Measurements from ENCODE around the gene MYRIP. TPM values are rescaled to one million over a fixed set of nuclear protein-coding genes. Genes with fewer than 3 reads are reported as not detected.

The MYRIP gene
- total and polyA plus RNA-seq, 4 donors = 0.98 to 11.7 (median 6.8) TPM

DNA sequence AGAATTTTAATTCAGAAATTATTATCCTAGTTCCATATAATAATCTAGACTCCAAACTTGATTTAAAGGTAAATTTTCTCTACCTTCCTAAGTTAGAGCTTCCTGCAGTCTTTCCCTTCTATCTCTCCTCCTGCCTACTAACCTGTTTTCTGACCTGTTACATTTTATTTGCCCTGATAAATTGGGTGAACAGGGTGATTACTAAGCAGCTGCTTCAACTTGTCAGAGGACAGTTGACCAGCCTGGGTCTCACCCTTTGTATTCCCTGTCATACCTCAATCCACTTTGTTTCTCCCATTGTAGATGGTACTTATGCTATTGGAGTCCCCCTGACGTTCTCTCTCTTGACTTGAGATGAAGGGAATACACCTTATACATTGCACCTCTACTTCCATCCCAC lies 28.4 kb upstream of the MYRIP start:
- 68% methylated on average over 1 of the region's 1 CpG for WGBS
- H3K27me3 ChIP-seq (ENCODE audit: control insufficient read depth in 4 of 4, insufficient read depth in 4 of 4, low read length in 3 of 4) = no peaks in the 10 kb centered on the region
- no peak for DNase-seq (ENCODE audit: low spot score)
- no peaks in the 10 kb centered on the region for H3K9me3 ChIP-seq (ENCODE audit: control insufficient read depth in 4 of 4, low read length in 3 of 4)
- no peaks in the 10 kb centered on the region for H3K36me3 ChIP-seq (ENCODE audit: control insufficient read depth in 4 of 4, insufficient read depth in 3 of 4, low read depth in 1 of 4, low read length in 3 of 4)
- H3K27ac ChIP-seq (ENCODE audit: low read depth in 1 of 2, low read length in 2 of 2) = peak overlapping the region; percentile 25 to 36
- H3K4me1 ChIP-seq (ENCODE audit: control insufficient read depth in 4 of 4, insufficient read depth in 4 of 4, low read length in 3 of 4) = peaks cover 8 to 35% (median 24%) of the 10 kb centered on the region in 4 donors
- TF ChIP-seq RAD21 (IDR thresholded peaks at IDR 0.05) (no peak), SP1 (IDR thresholded peaks at IDR 0.05) (no peak), CTCF (IDR thresholded peaks at IDR 0.05; ENCODE audit: low read depth, low read length, missing input control) (no peak), RXRA (IDR thresholded peaks at IDR 0.05) (no peak), FOXA2 (IDR thresholded peaks at IDR 0.05) (no peak), NR2F2 (IDR thresholded peaks at IDR 0.05) (no peak), JUND (IDR thresholded peaks at IDR 0.05) (no peak), HNF4A (conservative IDR thresholded peaks at IDR 0.05) (no peak), HNF4G (IDR thresholded peaks at IDR 0.05) (no peak), YY1 (IDR thresholded peaks at IDR 0.05) (no peak), GABPA (IDR thresholded peaks at IDR 0.05 in 1 of 2, conservative IDR thresholded peaks at IDR 0.05 in 1 of 2) (no peak), TAF1 (conservative IDR thresholded peaks at IDR 0.05) (no peak), FOXA1 (IDR thresholded peaks at IDR 0.05) (no peak), ZBTB33 (IDR thresholded peaks at IDR 0.05) (no peak), MAX (IDR thresholded peaks at IDR 0.05) (no peak)
- TF ChIP-seq, protein P1, sequence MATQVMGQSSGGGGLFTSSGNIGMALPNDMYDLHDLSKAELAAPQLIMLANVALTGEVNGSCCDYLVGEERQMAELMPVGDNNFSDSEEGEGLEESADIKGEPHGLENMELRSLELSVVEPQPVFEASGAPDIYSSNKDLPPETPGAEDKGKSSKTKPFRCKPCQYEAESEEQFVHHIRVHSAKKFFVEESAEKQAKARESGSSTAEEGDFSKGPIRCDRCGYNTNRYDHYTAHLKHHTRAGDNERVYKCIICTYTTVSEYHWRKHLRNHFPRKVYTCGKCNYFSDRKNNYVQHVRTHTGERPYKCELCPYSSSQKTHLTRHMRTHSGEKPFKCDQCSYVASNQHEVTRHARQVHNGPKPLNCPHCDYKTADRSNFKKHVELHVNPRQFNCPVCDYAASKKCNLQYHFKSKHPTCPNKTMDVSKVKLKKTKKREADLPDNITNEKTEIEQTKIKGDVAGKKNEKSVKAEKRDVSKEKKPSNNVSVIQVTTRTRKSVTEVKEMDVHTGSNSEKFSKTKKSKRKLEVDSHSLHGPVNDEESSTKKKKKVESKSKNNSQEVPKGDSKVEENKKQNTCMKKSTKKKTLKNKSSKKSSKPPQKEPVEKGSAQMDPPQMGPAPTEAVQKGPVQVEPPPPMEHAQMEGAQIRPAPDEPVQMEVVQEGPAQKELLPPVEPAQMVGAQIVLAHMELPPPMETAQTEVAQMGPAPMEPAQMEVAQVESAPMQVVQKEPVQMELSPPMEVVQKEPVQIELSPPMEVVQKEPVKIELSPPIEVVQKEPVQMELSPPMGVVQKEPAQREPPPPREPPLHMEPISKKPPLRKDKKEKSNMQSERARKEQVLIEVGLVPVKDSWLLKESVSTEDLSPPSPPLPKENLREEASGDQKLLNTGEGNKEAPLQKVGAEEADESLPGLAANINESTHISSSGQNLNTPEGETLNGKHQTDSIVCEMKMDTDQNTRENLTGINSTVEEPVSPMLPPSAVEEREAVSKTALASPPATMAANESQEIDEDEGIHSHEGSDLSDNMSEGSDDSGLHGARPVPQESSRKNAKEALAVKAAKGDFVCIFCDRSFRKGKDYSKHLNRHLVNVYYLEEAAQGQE (IDR thresholded peaks at IDR 0.05) = no peak
- TF ChIP-seq, protein P2, sequence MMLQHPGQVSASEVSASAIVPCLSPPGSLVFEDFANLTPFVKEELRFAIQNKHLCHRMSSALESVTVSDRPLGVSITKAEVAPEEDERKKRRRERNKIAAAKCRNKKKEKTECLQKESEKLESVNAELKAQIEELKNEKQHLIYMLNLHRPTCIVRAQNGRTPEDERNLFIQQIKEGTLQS (IDR thresholded peaks at IDR 0.05) = no peak
- no peak overlapping the region for H3K9ac ChIP-seq (ENCODE audit: low read depth in 1 of 2, low read length in 2 of 2)
- no peak overlapping the region for H3K4me3 ChIP-seq (ENCODE audit: low read depth in 1 of 3, low read length in 3 of 3)

GRCh38 chr3:39781632-39782031 lies 27.8 kb upstream of the MYRIP start:
- Histone ChIP-seq H3K27me3 (ENCODE audit: control insufficient read depth in 4 of 4, insufficient read depth in 4 of 4, low read length in 3 of 4) (no peaks in the 10 kb centered on the region), H3K27ac (ENCODE audit: low read depth in 1 of 2, low read length in 2 of 2) (peak overlapping the region; percentile 25 to 36), H3K9me3 (ENCODE audit: control insufficient read depth in 4 of 4, low read length in 3 of 4) (no peaks in the 10 kb centered on the region), H3K4me1 (ENCODE audit: control insufficient read depth in 4 of 4, insufficient read depth in 4 of 4, low read length in 3 of 4) (peaks cover 8 to 35% (median 24%) of the 10 kb centered on the region in 4 donors), H3K36me3 (ENCODE audit: control insufficient read depth in 4 of 4, insufficient read depth in 3 of 4, low read depth in 1 of 4, low read length in 3 of 4) (no peaks in the 10 kb centered on the region), H3K9ac (ENCODE audit: low read depth in 1 of 2, low read length in 2 of 2) (no peak overlapping the region), H3K4me3 (ENCODE audit: low read depth in 1 of 3, low read length in 3 of 3) (no peak overlapping the region)
- 50% methylated on average over 3 of the region's 3 CpGs for WGBS
- TF ChIP-seq, protein P2 (IDR thresholded peaks at IDR 0.05) = no peak
- TF ChIP-seq FOXA2 (IDR thresholded peaks at IDR 0.05) (peak; percentile 94), NR2F2 (IDR thresholded peaks at IDR 0.05) (no peak), MAX (IDR thresholded peaks at IDR 0.05) (no peak), RAD21 (IDR thresholded peaks at IDR 0.05) (peak in 1 of 2 donors; percentile 14), HNF4A (conservative IDR thresholded peaks at IDR 0.05) (peak; percentile 89 to 93), GABPA (IDR thresholded peaks at IDR 0.05 in 1 of 2, conservative IDR thresholded peaks at IDR 0.05 in 1 of 2) (no peak), YY1 (IDR thresholded peaks at IDR 0.05) (no peak), RXRA (IDR thresholded peaks at IDR 0.05) (peak; percentile 53 to 71), FOXA1 (IDR thresholded peaks at IDR 0.05) (peak; percentile 91), JUND (IDR thresholded peaks at IDR 0.05) (peak; percentile 51 to 58), HNF4G (IDR thresholded peaks at IDR 0.05) (peak; percentile 78), SP1 (IDR thresholded peaks at IDR 0.05) (peak; percentile 80)
- TF ChIP-seq, protein P1 (IDR thresholded peaks at IDR 0.05) = peak; percentile 51
- DNase-seq (ENCODE audit: low spot score) = no peak

Data from liver (tissue), 9 donors.